ENCODE data around the gene LETM1. TPM values are rescaled to one million over a fixed set of nuclear protein-coding genes. Genes with fewer than 3 reads are reported as not detected.

The LETM1 gene
- total and polyA plus RNA-seq, 2 of the 8 experiments (the other 6 are each of a cell fraction or from before 2014, with no cell fraction given): 19.8 to 50.1 TPM

DNA sequence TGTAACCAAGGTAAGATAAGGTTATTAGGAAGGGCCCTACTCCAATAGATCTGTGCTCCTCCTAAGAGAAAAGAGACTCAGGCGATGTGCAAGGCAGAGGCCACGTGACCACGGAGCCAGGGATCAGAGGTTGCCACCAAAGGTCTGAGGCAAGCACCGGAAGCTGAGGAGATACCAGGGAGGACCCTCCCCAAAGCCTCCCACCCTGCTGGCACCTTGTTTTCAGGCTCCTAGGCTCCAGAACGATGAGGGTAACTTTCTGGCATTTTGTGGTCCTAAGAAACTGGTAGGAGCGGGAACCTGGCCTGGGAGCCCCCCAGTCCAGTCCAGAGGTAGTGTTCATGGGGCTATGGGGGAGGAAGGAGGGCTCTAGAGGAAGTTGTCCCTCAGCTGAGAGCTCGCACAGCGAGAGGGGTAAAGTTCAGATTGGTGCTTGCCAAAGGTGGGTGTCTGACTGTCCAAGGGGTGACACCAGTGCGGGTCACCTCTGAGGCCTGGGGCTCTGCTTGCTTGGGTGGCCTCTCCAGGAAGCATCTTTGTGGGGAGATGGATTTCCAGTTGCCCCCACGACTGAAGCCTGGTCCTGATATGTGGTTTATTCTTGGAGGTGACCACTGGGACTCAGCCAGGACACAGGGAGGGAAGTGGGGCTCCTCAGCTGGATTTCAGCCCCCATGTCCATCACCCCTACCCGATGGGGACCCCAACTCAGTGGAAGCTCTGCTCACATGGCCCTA is 7.5 kb upstream of the LETM1 start (continued):
- TF ChIP-seq CHD7 (IDR thresholded peaks at IDR 0.05; ENCODE audit: insufficient replicate concordance, low read length): no peak
